GM11168 (cell line): ENCODE measurements around the gene ADARB2.

ENCODE experiments used
- in situ Hi-C: fragments of 300-500 bp; cut with MboI; formaldehyde crosslinking; loops from one replicate; pipeline ENCODE4 v1.12.0; 2022; ENCODE audit warnings: low sequenced_read_pairs; ENCODE audit not compliant: unreplicated experiment

Gene ADARB2

GRCh38 chr10:1368842-1369171 is 368.5 kb downstream of the ADARB2 start:
- in situ Hi-C loops = no loop called here

- in situ Hi-C loops = no loop called here
Measured at GRCh38 chr10:1367938-1368841, 369.1 kb downstream of the ADARB2 start.

- in situ Hi-C loops = no loop called here
Measured at GRCh38 chr10:1366811-1367425, 370.4 kb downstream of the ADARB2 start.

- in situ Hi-C loops = no loop called here
Measured at GRCh38 chr10:1366322-1366691, 371.0 kb downstream of the ADARB2 start.

DNA sequence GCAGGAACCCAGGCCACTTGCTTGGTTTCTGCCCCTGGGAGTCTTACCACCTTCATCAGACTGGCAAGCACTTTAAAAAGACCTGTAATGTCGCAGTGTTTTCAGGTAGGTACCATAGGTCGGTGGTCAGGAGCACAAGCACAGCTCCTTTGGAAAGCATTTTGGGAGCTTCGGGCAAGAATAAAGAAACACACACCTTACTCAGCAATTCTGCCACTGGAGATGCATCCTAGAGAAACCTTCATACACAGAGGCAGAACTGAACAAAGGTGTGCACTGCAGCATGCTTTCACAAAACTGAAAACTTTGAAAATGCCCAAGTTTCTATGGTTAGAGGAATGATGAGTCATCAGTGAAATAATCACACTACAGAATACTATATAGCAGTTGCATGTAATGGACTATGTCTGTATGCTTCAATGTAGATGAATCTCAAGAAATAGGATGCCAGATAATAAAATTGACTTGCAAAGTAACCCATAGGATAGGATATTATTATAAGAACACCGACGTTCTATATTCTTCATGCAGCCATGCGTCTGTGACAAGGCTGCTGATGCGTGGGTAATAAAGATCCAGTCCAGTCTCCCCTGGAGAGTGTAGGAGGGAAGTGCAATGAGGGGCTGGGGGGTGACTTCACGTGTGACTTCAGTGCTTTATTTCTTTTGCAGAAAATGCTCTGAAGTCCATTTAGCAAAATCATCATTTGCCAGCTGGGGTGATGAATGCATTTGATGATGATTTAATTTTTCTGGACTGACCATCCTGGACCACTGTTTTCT is 371.6 kb downstream of the ADARB2 start:
- in situ Hi-C loops = no loop called here

DNA sequence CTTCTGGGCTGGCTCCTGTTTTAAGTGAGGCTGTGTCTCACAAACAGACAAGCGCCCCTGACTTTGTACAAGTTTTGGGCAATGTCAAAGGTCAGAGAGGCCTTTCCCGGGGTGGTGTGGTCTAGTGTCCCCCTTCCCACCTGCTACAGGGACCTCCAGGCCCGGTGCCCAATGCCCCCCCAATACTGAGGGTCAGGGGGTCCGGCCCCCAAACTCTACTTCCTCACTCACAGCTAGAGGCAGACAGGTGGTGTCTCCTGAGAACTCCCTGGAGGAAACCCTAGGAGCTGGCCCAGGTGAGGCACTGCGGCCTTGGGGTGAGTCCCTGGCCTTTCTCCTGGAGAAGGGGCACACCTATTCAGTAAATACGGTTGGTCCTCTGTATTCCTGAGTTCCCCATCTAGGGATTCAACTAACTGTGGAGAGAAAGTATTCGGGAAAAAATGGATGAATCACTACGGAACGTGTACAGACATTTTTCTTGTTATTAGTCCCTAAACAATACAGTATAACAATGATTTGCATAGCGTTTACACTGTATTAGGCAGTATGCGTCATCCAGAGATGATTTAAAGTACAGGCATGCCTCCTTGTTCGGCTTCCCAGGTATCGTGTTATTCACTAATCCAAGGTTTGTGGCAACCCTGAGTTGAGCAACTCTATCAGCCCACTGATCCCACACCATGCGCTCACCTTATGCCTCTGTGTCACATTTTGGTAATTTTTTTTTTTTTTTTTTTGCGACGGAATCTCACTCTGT is 373.0 kb downstream of the ADARB2 start:
- in situ Hi-C loops = no loop called here

GRCh38 chr10:1363446-1364121 is 373.7 kb downstream of the ADARB2 start:
- in situ Hi-C loops = no loop called here

DNA sequence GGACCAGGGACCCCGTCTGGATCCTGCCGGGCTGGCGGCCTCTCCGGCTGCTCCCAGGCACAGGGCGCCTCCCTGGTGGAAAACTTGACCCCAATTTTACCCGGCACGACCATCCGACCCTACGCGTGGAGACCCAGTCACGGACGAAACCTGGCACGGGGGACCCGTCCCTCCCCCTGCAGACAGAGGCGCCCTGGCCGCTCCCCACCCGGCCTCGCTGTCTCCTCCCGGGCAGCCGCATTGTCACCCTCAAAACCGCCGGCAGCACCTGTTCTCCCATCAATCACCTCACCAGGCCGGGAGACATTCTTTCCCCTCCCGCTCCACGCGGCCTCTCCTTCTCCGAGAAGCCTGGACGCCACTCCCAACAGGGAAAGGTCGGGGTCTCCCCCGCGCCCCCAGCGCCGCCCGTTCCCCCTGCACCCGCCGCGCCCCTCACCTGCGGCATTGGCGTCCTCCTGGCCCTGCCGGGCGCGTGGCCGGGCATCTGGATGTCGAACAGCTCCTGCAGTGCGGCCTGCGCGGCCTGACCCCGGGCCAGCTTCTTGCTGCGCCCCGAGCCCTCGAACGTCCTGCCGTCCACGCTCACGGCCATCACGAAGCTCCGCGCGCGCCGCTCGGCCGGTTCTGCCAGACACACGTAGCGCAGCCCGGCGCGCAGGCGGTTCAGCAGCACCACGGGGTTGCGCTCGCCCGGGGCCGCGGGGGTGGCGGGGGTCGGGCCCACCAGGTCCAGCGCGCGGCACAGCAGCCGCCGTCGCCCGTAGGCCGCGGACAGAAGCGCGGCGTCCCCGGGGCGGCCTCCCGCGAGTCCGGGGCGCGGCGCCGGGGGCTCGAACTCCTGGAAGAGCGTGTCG is 374.5 kb downstream of the ADARB2 start:
- in situ Hi-C loops = no loop called here

DNA sequence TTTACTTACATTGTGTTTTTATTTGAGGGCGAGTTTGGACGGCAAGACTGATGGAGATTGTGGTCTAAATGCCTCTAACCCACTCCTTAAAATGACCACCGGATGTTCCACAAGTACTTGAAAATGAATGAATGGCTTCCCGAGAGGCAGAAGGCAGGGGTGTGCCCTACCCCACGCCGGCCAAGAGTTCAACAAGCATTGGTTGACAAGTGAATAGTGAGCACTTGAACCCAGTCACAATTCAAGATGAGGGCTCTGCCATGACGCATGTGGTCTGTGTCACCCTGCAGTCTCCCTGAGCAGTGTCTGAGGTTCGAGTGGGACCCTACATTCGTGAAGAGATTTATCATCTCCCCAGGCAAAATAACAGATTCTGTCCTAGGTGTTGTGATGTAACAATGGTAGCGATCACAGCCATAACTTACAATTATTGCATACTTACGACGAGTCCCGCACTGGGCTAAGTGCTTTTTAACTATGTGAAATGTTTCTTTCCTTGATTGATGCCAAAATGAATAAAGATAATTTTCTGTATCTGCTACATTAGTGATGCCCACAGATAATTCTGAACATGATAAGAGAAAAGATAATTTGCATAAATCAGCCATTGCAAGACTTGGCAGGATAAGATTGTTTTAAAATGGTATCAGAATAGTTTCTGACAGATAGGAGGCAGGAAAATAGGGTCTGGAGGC is 375.8 kb downstream of the ADARB2 start:
- in situ Hi-C loops = no loop called here

DNA sequence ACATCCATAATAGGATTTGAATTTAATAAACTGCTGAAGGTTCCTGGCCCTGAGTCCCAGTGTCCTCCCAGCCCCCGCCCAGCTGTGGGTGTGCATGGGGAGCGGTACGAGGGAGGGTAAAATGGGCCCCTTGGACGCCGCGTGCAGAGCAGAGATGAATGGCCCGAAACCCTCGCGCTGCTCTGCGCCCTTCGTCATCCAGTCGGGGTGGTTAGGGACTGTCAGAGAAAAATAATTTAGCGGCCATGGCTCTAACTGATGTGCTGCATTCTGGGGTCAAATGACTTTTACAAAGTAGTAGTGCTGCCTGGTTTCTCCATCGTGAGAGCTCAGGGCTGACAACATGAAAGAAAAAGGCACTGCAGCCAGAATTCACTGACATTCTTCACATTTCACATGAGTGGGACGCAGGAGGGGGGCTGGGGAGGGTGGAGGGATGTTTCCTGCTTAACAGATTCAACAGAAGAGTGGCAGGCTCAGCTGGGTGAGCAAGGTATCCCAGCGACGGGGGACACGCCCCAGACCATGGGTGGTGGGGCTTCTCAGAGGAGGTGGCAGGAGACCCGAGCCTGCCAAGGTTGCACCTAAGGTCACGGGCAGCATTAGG is 376.7 kb downstream of the ADARB2 start:
- in situ Hi-C loops = no loop called here

GRCh38 chr10:1360011-1360557 is 377.2 kb downstream of the ADARB2 start:
- in situ Hi-C loops = no loop called here

GRCh38 chr10:1359626-1359955 is 377.7 kb downstream of the ADARB2 start:
- in situ Hi-C loops = no loop called here

DNA sequence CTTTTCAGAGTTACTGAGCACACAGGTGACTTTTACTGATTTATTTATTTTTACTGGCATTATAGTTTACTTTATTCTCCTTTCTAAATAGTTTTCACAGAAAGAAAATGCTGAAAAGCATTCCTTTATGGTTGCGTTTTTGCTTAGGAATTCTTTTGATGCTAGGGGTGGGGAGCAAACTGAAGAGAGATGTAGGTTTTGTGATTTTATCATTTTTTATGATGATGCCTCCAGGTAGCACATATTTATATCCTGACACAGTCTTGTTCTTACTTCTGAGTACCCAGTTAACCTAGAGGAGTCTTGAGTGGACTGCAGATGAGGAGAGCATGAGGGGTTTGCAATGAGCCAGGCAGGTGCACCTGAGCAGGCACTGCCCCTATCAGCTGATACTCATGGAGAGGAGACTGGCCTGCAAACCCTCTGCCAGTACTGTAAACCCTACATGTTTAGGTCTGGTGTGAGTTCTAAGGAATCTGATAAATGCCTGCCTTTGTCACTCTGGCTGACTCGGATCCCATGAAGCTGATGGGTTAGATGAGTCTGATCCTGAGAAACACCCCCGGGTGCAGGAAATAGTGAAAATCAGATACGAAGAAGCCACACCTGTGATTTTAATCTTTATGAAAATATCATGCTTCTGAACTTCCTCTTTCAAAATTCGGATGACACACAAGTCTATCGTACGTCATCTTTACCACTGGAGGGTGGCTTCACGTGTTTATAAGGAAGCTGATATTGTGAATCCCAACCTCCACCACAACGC is 378.3 kb downstream of the ADARB2 start:
- in situ Hi-C loops = no loop called here

DNA sequence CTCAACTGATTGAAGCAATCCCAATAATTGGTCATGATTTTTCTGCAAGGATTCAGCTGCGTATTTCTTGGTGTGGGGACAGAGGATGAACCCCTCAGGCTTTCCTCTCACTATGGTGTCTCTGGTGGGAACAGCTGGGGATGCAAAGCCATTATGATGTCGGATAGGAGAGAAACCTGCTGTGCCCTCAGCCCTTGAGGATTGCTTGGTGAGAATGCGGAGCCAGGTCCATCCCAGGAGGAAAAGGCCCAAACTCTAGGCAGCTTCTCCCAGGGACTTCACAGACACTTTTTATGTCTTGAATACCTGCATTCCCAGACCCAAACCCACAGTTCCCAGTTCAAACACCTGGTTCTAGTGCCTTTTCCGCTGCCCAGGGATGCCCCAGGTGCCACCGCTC is 379.2 kb downstream of the ADARB2 start:
- in situ Hi-C loops = no loop called here

DNA sequence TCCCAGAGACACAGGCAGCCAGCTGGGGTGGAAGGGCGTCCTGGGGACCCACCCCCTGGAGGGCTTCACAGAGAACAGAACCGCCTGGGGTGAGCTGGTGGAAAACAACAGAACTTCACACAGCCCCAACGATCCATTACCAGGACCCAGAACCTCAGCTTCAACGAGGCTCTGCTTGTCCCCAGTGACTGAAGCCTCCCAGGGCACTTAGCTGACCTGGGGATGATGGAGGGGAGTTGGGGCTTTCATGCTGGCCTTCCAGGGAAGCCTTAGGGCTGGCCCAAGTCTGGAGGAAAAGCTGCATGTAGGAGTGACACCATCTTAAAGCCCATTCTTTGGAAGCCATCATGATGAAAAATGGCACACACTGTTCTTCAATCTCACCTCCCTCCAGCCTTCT is 381.0 kb downstream of the ADARB2 start:
- in situ Hi-C loops = no loop called here

DNA sequence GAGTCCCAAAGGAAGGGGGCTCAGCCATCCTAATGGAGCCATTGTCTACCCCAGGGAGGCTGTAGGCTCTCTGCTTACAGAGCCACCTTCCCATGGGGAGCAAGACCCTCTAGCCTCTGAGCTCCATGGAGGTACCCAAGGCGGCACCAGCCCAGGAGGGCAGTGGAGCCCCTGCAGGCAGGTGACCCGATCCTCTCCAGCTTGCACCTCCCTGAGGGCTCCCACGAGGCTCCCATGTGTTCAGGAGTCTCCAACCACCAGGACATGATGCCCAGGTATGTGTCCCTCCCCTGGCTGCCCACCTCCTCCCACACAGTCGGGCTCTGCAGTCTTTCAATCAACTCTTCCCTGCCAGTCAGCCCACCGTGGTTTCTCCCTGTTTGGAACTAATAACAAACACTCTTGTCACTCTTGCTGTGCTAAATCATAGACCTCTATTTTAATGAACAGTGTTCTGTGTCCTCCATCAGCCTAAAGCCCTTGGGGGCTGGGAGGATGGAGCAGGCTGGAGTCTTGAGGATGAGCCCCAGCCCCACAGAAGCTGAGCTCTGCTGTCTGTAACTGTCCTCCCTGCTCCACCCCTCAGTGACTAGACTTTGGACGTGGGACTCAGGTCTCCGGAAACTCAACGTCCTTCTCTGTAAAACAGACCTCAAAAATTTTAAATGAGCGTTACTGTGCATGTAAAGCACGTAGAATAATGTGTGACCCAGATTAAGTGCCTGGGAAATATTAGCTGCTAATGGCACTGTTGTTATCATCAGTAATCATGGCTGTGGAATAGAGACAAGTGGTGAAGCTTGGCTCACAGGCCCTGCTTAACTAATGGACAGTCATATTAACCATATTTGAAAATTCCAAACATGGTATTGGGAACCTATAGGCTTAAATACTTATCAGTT is 382.3 kb downstream of the ADARB2 start:
- in situ Hi-C loops = no loop called here
